ENCODE data around the gene VAV3. TPM values are rescaled to one million over a fixed set of nuclear protein-coding genes. Genes with fewer than 3 reads are reported as not detected.

The VAV3 gene
- total RNA-seq, 1 experiment from 2014 or later, result 10.0 TPM

GRCh38 chr1:107992347-107992746 is 27.4 kb upstream of the VAV3 start (continued):
- no peak for TF ChIP-seq ATF3 (CRISPR knock-in tag; conservative IDR thresholded peaks at IDR 0.05)
- TF ChIP-seq CREM (CRISPR knock-in tag; IDR thresholded peaks at IDR 0.05), result no peak
- no peak for TF ChIP-seq ZMAT4 (CRISPR knock-in tag; IDR thresholded peaks at IDR 0.05)
- TF ChIP-seq ATF2 (CRISPR knock-in tag; IDR thresholded peaks at IDR 0.05; ENCODE audit: borderline replicate concordance, low read depth), result no peak

GRCh38 chr1:107991371-107992066 is 26.5 kb upstream of the VAV3 start:
- H3K27me3 Mint-ChIP-seq (ENCODE audit: low read depth), result no peaks in the 10 kb centered on the region
- no peak overlapping the region for H3K27ac Mint-ChIP-seq
- ChIA-PET CTCF (no interaction called here), POLR2A (no interaction called here)
- ATAC-seq (no peak), DNase-seq (ENCODE audit: low spot score) (no peak)
- H3K4me1 Mint-ChIP-seq, result no peaks in the 10 kb centered on the region
- no peak overlapping the region for H3K4me3 Mint-ChIP-seq
- no peaks in the 10 kb centered on the region for H3K36me3 Mint-ChIP-seq
- 0 out of 2 replicates have a peak, but pooled peaks cover 4% of the 10 kb centered on the region for H3K9me3 Mint-ChIP-seq
- TF ChIP-seq E2F1 (CRISPR knock-in tag; IDR thresholded peaks at IDR 0.05), result no peak
- no peak for TF ChIP-seq FOXP1 (CRISPR knock-in tag; IDR thresholded peaks at IDR 0.05; ENCODE audit: borderline replicate concordance)
- no peak for TF ChIP-seq CTCF (IDR thresholded peaks at IDR 0.05)
- no peak for TF ChIP-seq CBFB (CRISPR knock-in tag; IDR thresholded peaks at IDR 0.05; ENCODE audit: low read depth)
- TF ChIP-seq ARID4B (CRISPR knock-in tag; IDR thresholded peaks at IDR 0.05; ENCODE audit: borderline replicate concordance), result no peak
- TF ChIP-seq OVOL2 (CRISPR knock-in tag; IDR thresholded peaks at IDR 0.05; ENCODE audit: borderline replicate concordance), result no peak
- TF ChIP-seq MLX (CRISPR knock-in tag; IDR thresholded peaks at IDR 0.05), result no peak
- no peak for TF ChIP-seq ZNF425 (CRISPR knock-in tag; conservative IDR thresholded peaks at IDR 0.05)
- no peak for TF ChIP-seq HMGXB4 (CRISPR knock-in tag; IDR thresholded peaks at IDR 0.05)
- no peak for TF ChIP-seq SMAD3 (CRISPR knock-in tag; IDR thresholded peaks at IDR 0.05; ENCODE audit: borderline replicate concordance)
- no peak for TF ChIP-seq NFE2L1 (CRISPR knock-in tag; IDR thresholded peaks at IDR 0.05)
- no peak for TF ChIP-seq IRF2 (CRISPR knock-in tag; IDR thresholded peaks at IDR 0.05; ENCODE audit: borderline replicate concordance, low read depth)
- no peak for TF ChIP-seq NR1H2 (CRISPR knock-in tag; IDR thresholded peaks at IDR 0.05)
- TF ChIP-seq SOX15 (CRISPR knock-in tag; IDR thresholded peaks at IDR 0.05), result no peak
- no peak for TF ChIP-seq TCF7 (CRISPR knock-in tag; IDR thresholded peaks at IDR 0.05; ENCODE audit: low read depth)
- no peak for TF ChIP-seq ZNF423 (CRISPR knock-in tag; IDR thresholded peaks at IDR 0.05)
- no peak for TF ChIP-seq GRHL2 (CRISPR knock-in tag; IDR thresholded peaks at IDR 0.05; ENCODE audit: insufficient replicate concordance, severe bottlenecking)

Measured in WTC11 (cell line).